Muscle of leg (tissue), 11 donors: ENCODE data around the gene DGCR6L. TPM values are rescaled to one million over a fixed set of nuclear protein-coding genes. Genes with fewer than 3 reads are reported as not detected.
"Not testable (repeated sequence)": the region's sequence is repeated elsewhere in the genome, so short reads cannot be mapped to it uniquely, and the experiment has no call there.

Experiments
- DNase-seq: peaks from one replicate; pipeline ENCODE4 v3.0.0; 2013
- H3K27ac ChIP-seq: one replicate; pipeline ENCODE4 v1.5.1; 2013; ENCODE audit warnings: mild to moderate bottlenecking, low read length, control low read depth
- H3K27me3 ChIP-seq: one replicate; pipeline ENCODE4 v1.6.1; 2013; ENCODE audit warnings: low read length; ENCODE audit not compliant: control insufficient read depth, insufficient read depth
- H3K36me3 ChIP-seq: one replicate; pipeline ENCODE4 v1.6.1; 2013; ENCODE audit warnings: low read length; ENCODE audit not compliant: control insufficient read depth, insufficient read depth
- H3K4me1 ChIP-seq: one replicate; pipeline ENCODE4 v1.6.1; 2013; ENCODE audit warnings: low read length; ENCODE audit not compliant: control insufficient read depth, insufficient read depth
- H3K4me3 ChIP-seq: one replicate; pipeline ENCODE4 v1.5.1; 2013; ENCODE audit warnings: low read length, control low read depth
- H3K9me3 ChIP-seq: replicated peaks from 2 replicates; pipeline ENCODE4 v1.6.1; 2013; ENCODE audit warnings: low read depth, low read length; ENCODE audit not compliant: control insufficient read depth
- WGBS: methylation state at CpG from one replicate; pipeline ENCODE4 v1.1.5; 2013; ENCODE audit warnings: missing lambda C conversion rate; ENCODE audit not compliant: insufficient coverage; 5-methylcytosine and 5-hydroxymethylcytosine counted together
- polyA plus RNA-seq, 8 donors: library from polyadenylated mRNA; unstranded; fragments of 120-200 nt; gene quantifications; one replicate each; pipeline versions ENCODE4 v1.2.1 to v1.2.3, GENCODE V29; 2013; ENCODE audit warnings: inconsistent platforms in 1 of 8, low replicate concordance in 1 of 8; ENCODE audit not compliant: insufficient read length in 8 of 8, insufficient read depth in 1 of 8
- total RNA-seq: library from RNA; stranded (reverse); fragments of 120-200 nt; gene quantifications from one replicate; pipeline ENCODE4 v1.2.4, GENCODE V29; 2013

The DGCR6L gene
- total and polyA plus RNA-seq, 9 donors: 60.9 to 152 (median 72.1) TPM

DNA sequence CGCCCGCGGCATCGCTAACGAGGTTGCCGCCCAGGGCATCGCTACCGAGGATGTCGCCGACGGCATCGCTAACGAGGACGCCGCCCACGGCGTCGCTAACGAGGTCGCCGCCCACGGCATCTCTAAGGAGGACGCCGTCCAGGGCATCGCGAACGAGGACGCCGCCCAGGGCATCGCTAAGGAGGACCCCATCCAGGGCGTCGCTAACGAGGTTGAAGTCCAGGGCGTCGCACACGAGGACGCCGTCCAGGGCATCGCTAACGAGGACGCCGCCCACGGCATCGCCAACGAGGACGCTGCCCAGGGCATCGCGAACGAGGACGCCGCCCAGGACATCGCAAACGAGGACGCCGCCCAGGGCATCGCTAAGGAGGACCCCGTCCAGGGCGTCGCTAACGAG, 40.4 kb upstream of the DGCR6L start:
- H3K27ac ChIP-seq, H3K36me3 ChIP-seq, DNase-seq, H3K9me3 ChIP-seq, H3K4me3 ChIP-seq, H3K4me1 ChIP-seq, H3K27me3 ChIP-seq: not testable (repeated sequence)
- 94% methylated on average over 43 of the region's 60 CpGs for WGBS

- H3K9me3 ChIP-seq, H3K36me3 ChIP-seq, H3K27me3 ChIP-seq, DNase-seq, H3K27ac ChIP-seq, H3K4me1 ChIP-seq, H3K4me3 ChIP-seq: not testable (repeated sequence)
- 93% methylated on average over 25 of the region's 103 CpGs for WGBS
Measured at GRCh38 chr22:20358503-20359239, 38.8 kb upstream of the DGCR6L start.

DNA sequence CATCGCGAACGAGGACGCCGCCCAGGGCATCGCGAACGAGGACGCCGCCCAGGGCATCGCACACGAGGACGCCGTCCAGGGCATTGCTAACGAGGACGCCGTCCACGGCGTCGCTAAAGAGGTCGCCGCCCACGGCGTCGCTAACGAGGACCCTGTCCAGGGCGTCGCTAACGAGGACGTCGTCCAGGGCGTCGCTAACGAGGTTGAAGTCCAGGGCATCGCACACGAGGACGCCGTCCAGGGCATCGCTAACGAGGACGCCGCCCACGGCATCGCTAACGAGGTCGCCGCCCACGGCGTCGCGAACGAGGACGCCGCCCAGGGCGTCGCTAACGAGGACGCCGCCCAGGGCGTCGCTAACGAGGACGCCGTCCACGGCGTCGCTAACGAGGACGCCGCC, 38.1 kb upstream of the DGCR6L start:
- DNase-seq, H3K9me3 ChIP-seq, H3K4me3 ChIP-seq, H3K27ac ChIP-seq, H3K27me3 ChIP-seq, H3K4me1 ChIP-seq, H3K36me3 ChIP-seq: not testable (repeated sequence)
- 97% methylated on average over 28 of the region's 70 CpGs for WGBS

DNA sequence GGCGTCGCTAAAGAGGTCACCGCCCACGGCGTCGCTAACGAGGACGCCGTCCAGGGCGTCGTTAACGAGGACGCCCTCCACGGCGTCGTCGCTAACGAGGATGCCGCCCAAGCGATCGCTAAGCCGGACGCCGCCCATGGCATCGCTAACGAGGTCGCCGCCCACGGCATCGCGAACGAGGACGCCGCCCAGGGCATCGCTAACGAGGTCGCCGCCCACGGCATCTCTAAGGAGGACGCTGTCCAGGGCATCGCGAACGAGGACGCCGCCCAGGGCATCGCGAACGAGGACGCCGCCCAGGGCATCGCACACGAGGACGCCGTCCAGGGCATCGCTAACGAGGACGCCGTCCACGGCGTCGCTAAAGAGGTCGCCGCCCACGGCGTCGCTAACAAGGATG, 37.0 kb upstream of the DGCR6L start:
- not testable (repeated sequence) for DNase-seq, H3K36me3 ChIP-seq, H3K27me3 ChIP-seq, H3K9me3 ChIP-seq, H3K27ac ChIP-seq, H3K4me1 ChIP-seq, H3K4me3 ChIP-seq
- WGBS: 97% methylated on average over 6 of the region's 66 CpGs

DNA sequence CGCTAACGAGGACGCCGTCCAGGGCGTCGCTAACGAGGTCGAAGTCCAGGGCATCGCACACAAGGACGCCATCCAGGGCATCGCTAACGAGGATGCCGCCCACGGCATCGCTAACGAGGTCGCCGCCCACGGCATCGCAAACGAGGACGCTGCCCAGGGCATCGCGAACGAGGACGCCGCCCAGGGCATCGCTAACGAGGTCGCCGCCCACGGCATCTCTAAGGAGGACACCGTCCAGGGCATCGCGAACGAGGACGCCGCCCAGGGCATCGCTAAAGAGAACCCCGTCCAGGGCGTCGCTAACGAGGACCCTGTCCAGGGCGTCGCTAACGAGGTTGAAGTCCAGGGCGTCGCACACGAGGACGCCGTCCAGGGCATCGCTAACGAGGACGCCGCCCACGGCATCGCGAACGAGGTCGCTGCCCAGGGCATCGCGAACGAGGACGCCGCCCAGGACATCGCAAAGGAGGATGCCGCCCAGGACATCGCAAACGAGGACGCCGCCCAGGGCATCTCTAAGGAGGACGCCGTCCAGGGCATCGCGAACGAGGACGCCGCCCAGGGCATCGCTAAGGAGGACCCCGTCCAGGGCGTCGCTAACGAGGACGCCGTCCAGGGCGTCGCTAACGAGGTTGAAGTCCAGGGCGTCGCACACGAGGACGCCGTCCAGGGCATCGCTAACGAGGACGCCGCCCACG, 36.2 kb upstream of the DGCR6L start:
- H3K4me3 ChIP-seq, H3K4me1 ChIP-seq, H3K9me3 ChIP-seq, H3K36me3 ChIP-seq, H3K27me3 ChIP-seq, DNase-seq, H3K27ac ChIP-seq: not testable (repeated sequence)
- WGBS: 96% methylated on average over 65 of the region's 98 CpGs

DNA sequence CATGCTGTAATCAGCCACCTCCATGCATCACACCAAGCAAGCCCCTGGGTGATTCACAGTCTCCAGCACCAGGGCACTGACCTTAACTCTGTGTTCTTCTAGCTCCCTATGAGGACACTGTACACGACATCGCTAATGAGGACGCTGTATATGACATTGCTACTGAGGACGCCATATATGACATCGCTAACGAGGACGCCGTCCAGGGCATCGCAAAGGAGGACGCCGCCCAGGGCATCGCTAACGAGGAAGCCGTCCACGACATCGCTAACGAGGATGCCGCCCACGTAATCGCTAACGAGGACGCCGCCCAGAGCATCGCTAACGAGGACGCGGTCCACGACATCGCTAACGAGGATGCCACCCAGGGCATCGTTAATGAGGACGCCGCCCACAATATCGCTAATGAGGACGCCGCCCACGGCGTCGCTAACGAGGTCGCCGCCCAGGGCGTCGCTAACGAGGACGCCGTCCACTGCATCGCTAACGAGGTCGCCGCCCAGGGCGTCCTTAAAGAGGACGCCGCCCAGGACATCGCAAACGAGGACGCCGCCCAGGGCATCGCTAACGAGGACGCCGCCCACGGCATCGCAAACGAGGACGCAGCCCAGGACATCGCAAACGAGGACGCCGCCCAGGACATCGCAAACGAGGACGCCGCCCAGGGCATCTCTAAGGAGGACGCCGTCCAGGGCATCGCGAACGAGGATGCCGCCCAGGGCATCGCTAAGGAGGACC, 34.5 kb upstream of the DGCR6L start:
- no peaks in the 10 kb centered on the region for H3K4me1 ChIP-seq
- no peak overlapping the region for H3K4me3 ChIP-seq
- no peaks in the 10 kb centered on the region for H3K36me3 ChIP-seq
- DNase-seq: no peak
- H3K9me3 ChIP-seq: no peaks in the 10 kb centered on the region
- WGBS: 91% methylated on average over 61 of the region's 81 CpGs
- no peak overlapping the region for H3K27ac ChIP-seq
- H3K27me3 ChIP-seq: no peaks in the 10 kb centered on the region

GRCh38 chr22:20352536-20352935, 32.7 kb upstream of the DGCR6L start:
- H3K4me1 ChIP-seq, H3K27me3 ChIP-seq, H3K9me3 ChIP-seq, H3K27ac ChIP-seq, DNase-seq, H3K36me3 ChIP-seq, H3K4me3 ChIP-seq: not testable (repeated sequence)
- WGBS: 79% methylated on average over 2 of the region's 6 CpGs

DNA sequence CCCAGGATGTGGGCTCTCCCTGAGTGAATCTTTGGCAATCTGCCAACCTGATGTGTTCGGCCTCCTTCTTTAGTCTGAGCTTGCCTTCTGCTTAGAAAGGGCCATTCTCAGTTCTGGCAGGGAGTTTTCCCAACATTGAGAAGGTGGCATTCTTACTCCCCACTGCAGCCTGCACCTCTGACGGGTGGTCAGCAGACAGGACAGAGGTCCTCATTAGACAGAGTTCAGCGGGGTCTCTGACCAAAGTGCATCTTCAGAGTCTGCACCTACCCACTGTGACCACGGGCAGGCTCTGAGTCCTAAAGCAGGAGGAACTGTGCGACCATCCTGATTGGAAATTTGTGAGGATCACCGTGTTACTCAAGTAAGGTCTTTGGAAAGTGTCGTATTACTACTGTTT, 26.7 kb upstream of the DGCR6L start:
- no CpG with 5 or more reads among the region's 7 CpGs for WGBS
- not testable (repeated sequence) for H3K27me3 ChIP-seq, H3K4me1 ChIP-seq, H3K27ac ChIP-seq, H3K4me3 ChIP-seq, H3K36me3 ChIP-seq, H3K9me3 ChIP-seq, DNase-seq

DNA sequence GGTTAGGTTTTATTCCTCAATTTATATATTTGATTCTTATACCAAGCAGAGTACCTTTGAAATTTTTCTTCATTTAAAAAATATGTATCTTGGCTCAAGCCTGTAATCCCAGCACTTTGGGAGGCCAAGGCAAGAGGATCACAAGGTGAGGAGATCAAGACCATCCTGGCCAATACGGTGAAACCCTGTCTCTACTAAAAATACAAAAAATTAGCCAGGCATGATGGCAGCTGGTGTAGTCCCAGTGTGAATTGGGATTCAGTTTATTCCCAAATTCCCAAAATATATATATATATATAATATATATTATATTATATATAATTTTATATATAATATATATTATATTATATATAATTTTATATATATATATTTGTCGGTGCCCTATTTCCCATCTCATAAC, 18.4 kb upstream of the DGCR6L start:
- H3K27me3 ChIP-seq, H3K36me3 ChIP-seq, H3K4me3 ChIP-seq, H3K27ac ChIP-seq, DNase-seq, H3K9me3 ChIP-seq, H3K4me1 ChIP-seq: not testable (repeated sequence)
- WGBS: no CpG with 5 or more reads among the region's 2 CpGs

DNA sequence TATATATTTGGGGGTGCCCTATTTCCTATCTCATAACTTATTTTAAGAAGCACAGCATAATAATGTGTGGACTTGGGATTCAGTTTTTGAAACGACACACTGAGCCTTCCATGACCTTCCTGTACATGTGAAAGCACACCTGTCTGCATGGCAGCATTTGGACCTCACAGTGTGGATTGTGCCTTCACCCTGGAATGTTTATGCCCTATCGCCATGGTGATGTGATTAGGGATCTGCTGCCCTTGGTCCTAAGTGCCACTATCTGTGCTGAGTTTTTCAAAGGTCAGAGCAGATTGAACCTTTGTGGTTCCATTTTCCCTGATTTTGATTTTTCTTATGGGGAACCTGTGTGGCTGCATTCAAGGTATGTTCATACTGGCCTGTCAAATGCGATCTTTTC, 17.9 kb upstream of the DGCR6L start:
- WGBS: no CpG with 5 or more reads among the region's 3 CpGs
- DNase-seq, H3K9me3 ChIP-seq: not testable (repeated sequence)

More for the DNA sequence above, 17.9 kb upstream of the DGCR6L start:
- H3K27ac ChIP-seq, H3K36me3 ChIP-seq, H3K4me1 ChIP-seq, H3K4me3 ChIP-seq, H3K27me3 ChIP-seq: not testable (repeated sequence)
